HUES64 (cell line): ENCODE results near the gene SLC25A45.

Experiments used
- H3K27ac ChIP-seq: 2 replicates; pipeline ENCODE4 v1.7.0; 2013; ENCODE audit warnings: low read depth, low read length, inconsistent platforms
- H3K27me3 ChIP-seq: 2 replicates; pipeline ENCODE4 v1.6.1; 2013; ENCODE audit warnings: mild to moderate bottlenecking, low read length; ENCODE audit not compliant: insufficient read depth
- H3K36me3 ChIP-seq: 2 replicates; pipeline ENCODE4 v1.6.1; 2013; ENCODE audit warnings: mild to moderate bottlenecking, low read length; ENCODE audit not compliant: insufficient read depth
- H3K4me1 ChIP-seq: 2 replicates; pipeline ENCODE4 v1.6.1; 2013; ENCODE audit warnings: mild to moderate bottlenecking, low read length, moderate library complexity; ENCODE audit not compliant: insufficient read depth
- H3K4me3 ChIP-seq: 2 replicates; pipeline ENCODE4 v1.5.1; 2013; ENCODE audit warnings: mild to moderate bottlenecking, low read length, moderate library complexity
- H3K9ac ChIP-seq: 2 replicates; pipeline ENCODE4 v1.6.1; 2013; ENCODE audit warnings: mild to moderate bottlenecking, low read depth, low read length
- H3K9me3 ChIP-seq: 2 replicates; pipeline ENCODE4 v1.6.1; 2013; ENCODE audit warnings: low read depth, low read length; ENCODE audit not compliant: insufficient read depth
- WGBS: fragments of 150-250, 120-280 bp; methylation state at CpG from one replicate; pipeline ENCODE4 v1.1.7; 2013; ENCODE audit warnings: missing lambda C conversion rate; 5-methylcytosine and 5-hydroxymethylcytosine counted together

Gene SLC25A45

GRCh38 chr11:65419772-65420481, 37.5 kb upstream of the SLC25A45 start:
- no peaks in the 10 kb centered on the region for H3K27me3 ChIP-seq
- H3K27ac ChIP-seq, result peak overlapping the region; percentile 96; the same call in 1 of the 2 replicates
- H3K9ac ChIP-seq, result peak overlapping the region; percentile 37
- WGBS, result 66% methylated on average over 6 of the region's 6 CpGs
- no peaks in the 10 kb centered on the region for H3K36me3 ChIP-seq
- no peak overlapping the region; the same call in 1 of the 2 replicates for H3K4me3 ChIP-seq
- no peaks in the 10 kb centered on the region for H3K9me3 ChIP-seq
- peaks cover 72% of the 10 kb centered on the region for H3K4me1 ChIP-seq

GRCh38 chr11:65419460-65419771, 37.0 kb upstream of the SLC25A45 start:
- Histone ChIP-seq H3K36me3 (no peaks in the 10 kb centered on the region), H3K27me3 (no peaks in the 10 kb centered on the region), H3K9me3 (no peaks in the 10 kb centered on the region), H3K4me1 (peaks cover 67% of the 10 kb centered on the region), H3K4me3 (no peak overlapping the region), H3K9ac (peak overlapping the region; percentile 81), H3K27ac (peak overlapping the region; percentile 96)
- 70% methylated on average over 7 of the region's 7 CpGs for WGBS

- Histone ChIP-seq H3K9me3 (no peaks in the 10 kb centered on the region), H3K4me1 (peaks cover 63% of the 10 kb centered on the region), H3K9ac (peak overlapping the region; percentile 81), H3K36me3 (no peaks in the 10 kb centered on the region), H3K4me3 (0 out of 2 replicates have a peak overlapping the region, but pooled peaks have one; percentile 18), H3K27ac (peak overlapping the region; percentile 96), H3K27me3 (no peaks in the 10 kb centered on the region)
- 15% methylated on average over 15 of the region's 15 CpGs for WGBS
Measured at GRCh38 chr11:65418681-65419459, 36.4 kb upstream of the SLC25A45 start.

GRCh38 chr11:65418431-65418680, 35.9 kb upstream of the SLC25A45 start:
- H3K4me1 ChIP-seq, result peaks cover 60% of the 10 kb centered on the region
- 25% methylated on average over 4 of the region's 4 CpGs for WGBS

GRCh38 chr11:65417702-65418430, 35.4 kb upstream of the SLC25A45 start:
- Histone ChIP-seq H3K9ac (no peak overlapping the region), H3K4me3 (no peak overlapping the region), H3K36me3 (no peaks in the 10 kb centered on the region), H3K27ac (peak overlapping the region; percentile 96), H3K27me3 (no peaks in the 10 kb centered on the region), H3K4me1 (peaks cover 55% of the 10 kb centered on the region), H3K9me3 (no peaks in the 10 kb centered on the region)
- WGBS, result 59% methylated on average over 19 of the region's 19 CpGs

More at GRCh38 chr11:65418431-65418680, 35.9 kb upstream of the SLC25A45 start:
- Histone ChIP-seq H3K27ac (peak overlapping the region; percentile 96), H3K9me3 (no peaks in the 10 kb centered on the region), H3K4me3 (no peak overlapping the region), H3K36me3 (no peaks in the 10 kb centered on the region), H3K9ac (peak overlapping the region; percentile 81), H3K27me3 (no peaks in the 10 kb centered on the region)

- no peaks in the 10 kb centered on the region for H3K9me3 ChIP-seq
- no peak overlapping the region; the same call in 1 of the 2 replicates for H3K27ac ChIP-seq
- peaks cover 54% of the 10 kb centered on the region for H3K4me1 ChIP-seq
- no peaks in the 10 kb centered on the region for H3K27me3 ChIP-seq
- no peak overlapping the region for H3K9ac ChIP-seq
- no peaks in the 10 kb centered on the region for H3K36me3 ChIP-seq
- 0 out of 2 replicates have a peak overlapping the region, but pooled peaks have one; percentile 11 for H3K4me3 ChIP-seq
- WGBS, result 71% methylated on average over 14 of the region's 14 CpGs
Measured at GRCh38 chr11:65416841-65417701, 34.6 kb upstream of the SLC25A45 start.

- no peaks in the 10 kb centered on the region for H3K9me3 ChIP-seq
- no peak overlapping the region for H3K27ac ChIP-seq
- peak overlapping the region; percentile 22; the same call in 1 of the 2 replicates for H3K4me3 ChIP-seq
- H3K27me3 ChIP-seq, result no peaks in the 10 kb centered on the region
- peaks cover 48% of the 10 kb centered on the region for H3K4me1 ChIP-seq
- H3K36me3 ChIP-seq, result no peaks in the 10 kb centered on the region
- 9% methylated on average over 18 of the region's 18 CpGs for WGBS
- no peak overlapping the region for H3K9ac ChIP-seq
Measured at GRCh38 chr11:65416341-65416824, 33.9 kb upstream of the SLC25A45 start.

- no peaks in the 10 kb centered on the region; the same call in 1 of the 2 replicates for H3K36me3 ChIP-seq
- no peaks in the 10 kb centered on the region for H3K9me3 ChIP-seq
- no peaks in the 10 kb centered on the region for H3K27me3 ChIP-seq
- WGBS, result 86% methylated on average over 11 of the region's 11 CpGs
- H3K4me1 ChIP-seq, result peaks cover 42% of the 10 kb centered on the region
- H3K4me3 ChIP-seq, result peak overlapping the region; percentile 22; the same call in 1 of the 2 replicates
- no peak overlapping the region for H3K27ac ChIP-seq
- H3K9ac ChIP-seq, result no peak overlapping the region
Measured at GRCh38 chr11:65415499-65416340, 33.3 kb upstream of the SLC25A45 start.

GRCh38 chr11:65414776-65415498, 32.5 kb upstream of the SLC25A45 start:
- WGBS, result 90% methylated on average over 11 of the region's 11 CpGs
- Histone ChIP-seq H3K4me1 (peaks cover 35% of the 10 kb centered on the region), H3K27me3 (no peaks in the 10 kb centered on the region), H3K9ac (no peak overlapping the region), H3K9me3 (no peaks in the 10 kb centered on the region), H3K27ac (no peak overlapping the region), H3K36me3 (no peaks in the 10 kb centered on the region; the same call in 1 of the 2 replicates), H3K4me3 (no peak overlapping the region)
